Kidney glomerular epithelial cell (primary cell): ENCODE measurements around the gene C16orf90.
"Not testable (repeated sequence)": the region's sequence is repeated elsewhere in the genome, so short reads cannot be mapped to it uniquely, and the experiment has no call there.

Source experiments
- DNase-seq: peaks from one replicate; lab custom pipeline; 2025; lab: John Stamatoyannopoulos, UW

Gene C16orf90

DNA sequence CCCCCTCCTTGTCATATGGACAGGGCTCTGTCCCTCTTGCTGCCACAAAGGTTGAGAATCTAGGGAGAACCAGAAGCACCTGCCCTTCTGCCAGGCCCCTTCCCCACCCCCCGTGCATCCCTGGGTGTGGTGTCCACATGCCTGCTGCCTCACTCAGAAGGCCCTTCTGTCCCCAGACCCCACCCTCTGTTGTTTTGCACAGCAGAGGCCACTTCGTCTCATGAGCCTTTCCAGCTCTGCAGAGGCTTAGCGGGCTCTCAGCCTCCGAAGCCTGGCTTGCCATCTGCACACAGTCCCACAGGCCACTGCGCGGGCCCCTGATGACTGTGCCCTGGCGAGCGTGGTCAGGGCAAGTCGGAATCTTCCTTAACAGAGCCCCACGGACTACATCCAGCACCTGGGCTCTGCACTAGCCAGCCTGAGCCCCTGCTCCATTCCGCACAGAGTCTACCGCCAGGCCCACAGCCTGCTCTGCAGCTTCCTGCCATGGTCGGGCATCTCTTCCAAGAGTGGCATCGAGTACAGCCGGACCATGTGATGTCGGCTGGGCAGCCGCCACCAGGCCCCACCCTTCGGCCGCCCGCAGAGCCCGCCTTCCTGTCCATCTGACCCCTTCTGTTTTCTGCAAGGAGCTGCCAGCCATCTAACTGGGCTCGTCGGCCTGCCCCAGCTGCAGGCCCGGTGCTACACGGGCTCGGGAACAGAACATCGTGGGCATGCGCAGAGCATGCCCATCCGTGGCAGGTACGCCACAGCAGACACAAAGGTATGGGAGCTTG is 10.8 kb downstream of the C16orf90 start:
- no peak for DNase-seq

DNA sequence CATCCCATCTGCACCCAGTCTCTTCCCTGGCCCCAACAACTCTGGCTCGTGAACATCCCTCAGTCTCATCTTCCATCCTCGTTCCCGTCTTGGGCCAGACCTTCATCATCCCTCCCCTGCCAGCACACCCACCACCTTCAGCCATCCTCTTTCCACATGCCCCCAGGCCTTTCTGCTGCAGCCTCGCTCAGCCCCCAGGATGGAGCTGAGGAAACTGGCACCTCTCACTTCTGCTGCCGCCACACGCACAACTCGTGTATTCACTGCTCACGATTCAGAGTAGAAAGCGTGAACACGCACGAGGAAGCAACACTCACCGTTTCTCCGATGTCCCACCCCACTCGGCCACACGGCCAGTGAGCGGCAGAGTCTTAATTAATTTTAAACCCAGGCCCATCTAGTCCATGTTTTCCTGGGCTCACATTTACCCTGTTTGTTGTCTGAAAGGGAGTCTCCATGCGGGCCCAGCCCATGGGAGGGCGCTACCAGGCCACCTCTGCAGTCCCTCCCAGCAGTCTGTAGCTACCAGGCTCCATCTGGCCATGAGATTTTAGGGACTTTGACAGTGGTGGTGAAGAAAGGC is 12.5 kb downstream of the C16orf90 start:
- DNase-seq = no peak

DNA sequence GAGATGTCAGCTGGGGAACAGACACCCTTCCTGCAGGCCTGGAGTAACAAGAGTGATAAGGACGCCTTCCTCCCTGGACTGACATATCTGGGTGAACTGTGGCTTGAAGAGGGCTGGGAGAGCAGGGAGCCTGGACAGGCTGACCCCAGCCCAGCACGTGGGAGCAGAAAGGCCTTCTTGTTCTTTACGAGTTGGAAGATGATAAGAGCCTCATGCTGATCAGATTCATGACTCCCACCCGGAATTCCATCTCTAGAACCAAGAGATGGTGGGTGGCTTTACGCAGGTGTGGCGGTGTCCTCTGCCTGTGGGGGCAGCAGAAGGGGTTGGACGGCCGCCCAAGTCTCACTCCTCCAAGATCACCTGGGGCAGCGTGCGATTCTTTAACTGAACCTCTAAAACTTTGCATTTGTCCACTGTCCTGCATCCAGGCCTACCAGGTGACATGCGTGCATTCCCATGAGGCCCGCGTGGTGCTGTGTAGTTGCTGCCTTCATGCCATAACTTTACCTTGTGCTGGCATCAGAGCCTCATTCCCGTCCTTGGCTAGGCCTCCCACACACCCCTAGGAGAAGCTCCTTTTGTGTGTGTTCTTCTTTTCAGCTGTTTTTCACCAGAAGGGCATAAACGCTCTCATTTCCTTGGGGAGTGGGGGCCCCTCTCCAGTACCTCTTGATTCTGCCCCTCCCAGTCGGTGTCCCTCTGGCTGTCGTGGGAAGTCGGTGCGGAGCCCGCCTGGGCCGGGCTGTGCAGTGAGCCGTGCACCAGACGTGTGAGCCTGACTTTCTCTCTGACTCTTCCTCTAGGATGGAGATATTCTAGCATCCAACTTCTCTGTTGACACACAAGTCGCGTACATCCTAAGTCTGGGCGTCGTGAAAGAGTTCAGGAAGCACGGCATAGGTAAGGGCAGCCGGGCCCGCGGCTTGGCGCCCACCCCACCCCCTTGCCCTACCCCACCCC is 13.3 kb downstream of the C16orf90 start:
- no peak for DNase-seq

DNA sequence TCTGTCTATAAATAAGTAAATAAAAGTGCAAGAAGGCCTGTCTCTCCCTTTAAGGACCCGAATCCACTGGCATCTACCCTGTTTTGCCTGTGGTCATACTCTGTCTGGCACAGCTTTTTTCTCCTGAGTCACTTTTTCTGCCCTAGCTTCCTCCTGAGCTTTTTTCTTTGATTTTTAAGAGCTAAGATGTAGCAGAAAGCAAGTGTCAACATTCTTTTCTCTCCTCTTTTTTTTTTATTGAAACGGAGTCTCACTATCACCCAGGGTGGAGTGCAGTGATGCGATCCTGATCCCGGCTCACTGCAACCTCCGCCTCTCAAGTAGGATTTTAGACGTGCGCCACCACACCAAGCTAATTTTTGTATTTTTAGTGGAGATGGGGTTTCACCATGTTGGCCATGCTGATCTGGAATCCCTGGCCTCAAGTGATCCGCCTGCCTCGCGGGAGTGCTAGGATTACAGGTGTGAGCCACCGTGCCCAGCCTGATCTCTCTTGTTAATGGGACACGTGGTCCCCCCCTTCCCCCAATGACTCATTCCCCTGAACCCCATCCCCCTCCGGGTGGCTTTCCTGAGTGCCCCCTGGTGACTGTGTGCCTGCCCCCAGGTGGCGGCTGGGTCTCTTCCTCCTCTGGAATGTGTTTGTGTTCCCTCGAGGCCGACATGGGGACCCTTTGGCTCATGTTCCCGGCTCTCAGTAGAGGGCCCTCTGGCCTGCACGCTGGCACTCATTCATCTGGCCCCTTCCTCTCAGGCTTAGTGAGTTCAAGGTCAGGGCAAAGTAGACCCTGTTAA is 14.2 kb downstream of the C16orf90 start:
- no peak for DNase-seq

DNA sequence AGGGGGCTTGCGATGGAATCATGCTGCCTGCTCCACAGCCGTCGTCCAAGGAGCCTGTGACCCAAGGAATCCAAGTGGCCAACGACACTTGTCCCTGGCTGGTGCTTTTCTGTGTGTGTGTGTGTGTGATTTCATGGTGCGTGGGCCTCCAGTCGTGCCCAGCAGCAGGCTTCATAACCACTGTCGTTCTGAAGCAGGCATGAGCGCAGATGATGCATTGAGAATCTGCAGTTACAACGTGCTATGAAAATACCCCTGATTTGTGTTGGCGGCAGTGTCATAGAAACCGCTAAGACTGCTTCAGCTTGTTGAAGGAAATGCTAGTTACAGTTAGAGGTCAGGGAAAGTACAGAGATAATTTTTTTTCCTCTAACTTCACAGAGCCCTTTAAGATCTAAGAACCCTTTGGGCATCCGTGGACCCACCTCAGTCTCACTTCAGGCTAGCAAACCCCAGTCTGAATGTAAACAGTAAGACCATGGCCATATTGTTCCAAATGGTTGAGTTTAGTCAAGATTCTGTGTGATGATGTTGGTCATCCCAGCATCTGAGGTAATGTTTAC is 15.6 kb downstream of the C16orf90 start:
- DNase-seq = no peak

DNA sequence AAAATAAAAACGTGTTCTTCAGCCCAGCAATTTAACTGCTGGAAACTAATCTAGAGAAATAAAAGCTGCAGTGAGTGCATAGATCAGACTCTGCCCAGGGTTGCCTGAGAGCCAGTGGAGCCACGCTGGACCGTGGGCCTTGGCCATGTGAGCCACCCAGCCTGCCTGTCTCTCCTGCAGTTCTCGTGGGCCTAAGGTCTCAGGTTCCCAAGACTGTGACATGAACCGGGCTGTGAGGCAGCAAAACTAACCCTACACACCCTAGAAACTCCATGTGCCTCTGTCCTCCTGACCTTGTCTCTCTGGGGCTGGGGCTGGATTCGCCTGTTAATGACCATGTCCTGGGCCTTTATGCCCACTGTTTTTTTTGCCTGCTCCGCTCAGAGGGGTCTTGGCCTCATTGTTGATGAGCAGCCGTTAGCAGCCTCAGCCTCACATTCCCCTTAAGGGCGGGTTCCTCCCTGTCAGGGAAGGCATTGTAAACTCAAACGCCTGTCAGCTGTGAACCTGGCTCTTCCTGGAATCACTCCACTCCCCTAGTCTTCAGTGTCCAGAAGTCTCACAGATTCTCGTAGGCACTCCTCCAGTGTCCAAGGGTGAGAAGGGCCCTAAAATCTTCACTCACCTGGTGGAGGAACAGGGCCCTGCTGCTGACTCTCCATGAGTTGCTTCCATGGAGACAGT is 16.9 kb downstream of the C16orf90 start:
- DNase-seq = no peak

DNA sequence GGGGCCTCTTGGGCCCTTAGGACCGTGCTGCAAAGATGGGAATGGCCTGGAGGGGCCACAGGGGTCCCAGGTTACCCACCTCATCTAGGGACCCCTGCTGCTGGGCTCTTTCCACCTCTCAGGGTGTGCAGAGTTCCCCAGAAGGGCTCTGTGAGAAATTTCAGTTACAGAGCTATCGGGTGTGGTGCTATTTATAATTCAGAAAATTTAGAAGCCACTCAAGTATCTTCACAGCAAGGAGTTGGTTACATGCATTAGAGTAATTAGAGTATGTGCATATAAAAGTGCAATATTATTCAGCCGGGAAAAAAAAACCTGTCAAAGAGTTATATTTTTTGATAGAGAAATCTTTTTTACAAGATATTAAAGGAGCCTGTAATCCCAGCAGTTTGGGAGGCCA is 18.9 kb downstream of the C16orf90 start:
- DNase-seq = no peak

DNA sequence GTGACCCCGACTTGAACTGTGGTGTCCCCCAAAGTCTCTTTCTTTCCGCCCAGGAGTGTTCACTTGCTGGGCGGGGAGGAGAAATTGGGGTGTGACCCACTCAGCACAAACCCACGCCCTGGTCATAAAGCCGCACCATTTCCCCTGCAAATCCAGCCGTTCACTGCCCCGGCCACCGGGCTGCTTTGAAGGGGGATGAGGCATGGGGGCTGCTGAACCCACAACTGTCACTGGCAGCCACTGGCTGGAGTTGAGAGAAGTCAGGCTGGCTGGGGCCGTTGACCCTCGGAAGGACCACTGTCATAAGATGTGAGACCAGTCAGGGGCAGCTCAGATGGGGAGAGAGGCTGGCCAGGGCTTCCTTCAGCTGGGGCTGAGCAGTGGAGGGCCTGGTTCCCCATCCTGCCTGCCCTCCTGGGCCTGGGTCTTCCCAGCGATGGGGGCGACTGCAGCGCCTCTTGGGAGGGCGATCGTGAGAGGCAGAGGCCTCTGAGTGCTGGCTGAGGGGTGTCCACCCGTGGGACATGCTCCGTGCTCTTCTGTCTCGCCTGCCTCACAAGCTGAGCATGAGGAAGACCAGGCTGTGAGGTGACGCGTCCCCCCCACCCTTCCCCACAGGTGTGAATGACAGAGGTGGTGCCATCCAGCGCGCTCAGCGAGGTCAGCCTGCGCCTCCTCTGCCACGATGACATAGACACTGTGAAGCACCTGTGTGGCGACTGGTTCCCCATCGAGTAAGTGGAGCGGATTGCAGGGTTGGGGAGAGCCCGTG is 19.5 kb downstream of the C16orf90 start:
- no peak for DNase-seq

DNA sequence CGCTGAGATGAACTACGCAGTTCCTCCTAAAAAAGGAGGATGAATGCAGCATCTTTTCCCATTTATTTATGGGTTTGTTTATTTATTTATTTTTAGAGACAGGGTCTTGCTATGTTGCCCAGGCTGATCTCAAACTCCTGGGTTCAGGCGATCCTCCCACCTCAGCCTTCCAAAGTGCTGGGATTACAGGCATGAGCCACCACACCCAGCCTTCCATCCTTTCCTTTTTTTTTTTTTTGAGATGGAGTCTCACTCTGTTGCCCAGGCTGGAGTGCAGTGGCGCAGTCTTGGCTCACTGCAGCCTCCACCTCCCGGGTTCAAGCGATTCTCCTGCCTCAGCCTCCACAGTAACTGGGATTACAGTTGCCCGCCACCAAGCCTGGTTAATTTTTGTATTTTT is 20.4 kb downstream of the C16orf90 start:
- not testable (repeated sequence) for DNase-seq

DNA sequence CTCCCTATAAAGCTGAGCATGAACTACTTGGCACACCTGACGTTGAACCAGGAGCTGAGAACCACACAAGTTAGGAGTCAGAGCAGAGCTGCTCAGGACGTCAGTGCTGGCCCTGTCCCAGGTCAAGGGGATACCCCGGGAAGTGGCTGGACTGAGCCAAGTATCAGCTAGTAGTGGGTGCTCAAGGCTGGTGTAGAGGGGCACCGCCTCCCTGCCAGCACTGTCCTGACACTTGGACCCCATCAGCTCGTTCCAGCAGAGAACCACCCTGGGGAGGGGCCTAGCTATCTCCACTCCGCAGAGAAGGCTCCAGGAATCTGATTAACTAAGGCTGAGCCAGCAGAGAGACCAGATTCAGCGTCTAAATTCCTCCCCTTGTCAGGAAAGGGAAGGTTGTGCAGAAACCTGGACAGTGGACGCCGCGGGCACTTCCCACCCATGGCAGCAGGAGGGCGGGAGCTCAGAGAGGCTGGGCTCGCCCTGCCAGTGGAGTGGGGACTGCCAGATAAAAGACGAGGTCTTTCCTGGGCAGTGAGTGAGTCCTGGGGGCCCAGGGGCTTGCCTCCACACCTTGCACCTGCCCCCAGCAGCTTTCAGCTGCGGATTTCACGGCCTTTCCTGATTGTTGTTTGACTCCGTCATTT is 21.0 kb downstream of the C16orf90 start:
- no peak for DNase-seq

DNA sequence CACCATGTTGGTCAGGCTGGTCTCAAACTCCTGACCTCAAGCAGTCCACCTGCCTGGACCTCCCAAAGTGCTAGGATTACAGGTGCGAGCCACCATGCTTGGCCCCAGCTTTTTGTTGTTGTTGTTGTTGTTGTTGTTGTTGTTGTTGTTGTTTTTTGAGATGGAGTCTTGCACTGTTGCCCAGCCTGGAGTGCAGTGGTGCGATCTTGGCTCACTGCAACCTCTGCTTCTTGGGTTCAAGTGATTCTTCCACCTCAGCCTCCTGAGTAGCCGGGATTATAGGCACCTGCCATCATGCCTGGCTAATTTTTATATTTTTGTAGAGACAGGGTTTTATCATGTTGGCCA is 21.7 kb downstream of the C16orf90 start:
- not testable (repeated sequence) for DNase-seq

DNA sequence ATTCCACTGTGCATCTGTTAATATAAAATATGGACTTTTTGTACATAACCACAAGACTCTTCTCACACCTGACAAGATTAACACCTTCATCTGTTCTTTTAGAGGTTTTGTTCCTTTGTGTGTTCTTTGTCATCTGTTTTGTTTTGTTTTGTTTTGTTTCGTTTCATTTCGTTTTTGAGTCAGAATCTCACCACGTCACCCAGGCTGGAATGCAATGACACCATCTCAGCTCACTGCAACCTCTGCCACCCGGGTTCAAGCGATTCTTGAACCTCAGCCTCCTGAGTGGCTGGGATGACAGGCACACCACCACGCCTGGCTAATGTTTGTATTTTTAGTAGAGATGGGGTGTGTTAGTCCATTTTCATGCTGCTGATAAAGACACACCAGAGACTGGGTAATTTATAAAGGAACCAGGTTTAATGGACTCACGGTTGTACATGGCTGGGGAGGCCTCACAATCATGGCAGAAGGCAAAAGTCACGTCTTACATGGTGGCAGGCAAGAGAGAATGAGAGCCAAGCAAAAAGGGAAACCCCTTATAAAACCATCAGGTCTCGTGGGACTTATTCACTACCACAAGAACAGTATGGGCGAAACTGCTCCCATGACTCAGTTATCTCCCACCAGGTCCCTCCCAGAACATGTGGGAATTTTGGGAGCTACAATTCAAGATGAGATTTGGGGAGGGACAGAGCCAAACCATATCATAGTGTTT is 22.3 kb downstream of the C16orf90 start:
- DNase-seq = peak; percentile 6

DNA sequence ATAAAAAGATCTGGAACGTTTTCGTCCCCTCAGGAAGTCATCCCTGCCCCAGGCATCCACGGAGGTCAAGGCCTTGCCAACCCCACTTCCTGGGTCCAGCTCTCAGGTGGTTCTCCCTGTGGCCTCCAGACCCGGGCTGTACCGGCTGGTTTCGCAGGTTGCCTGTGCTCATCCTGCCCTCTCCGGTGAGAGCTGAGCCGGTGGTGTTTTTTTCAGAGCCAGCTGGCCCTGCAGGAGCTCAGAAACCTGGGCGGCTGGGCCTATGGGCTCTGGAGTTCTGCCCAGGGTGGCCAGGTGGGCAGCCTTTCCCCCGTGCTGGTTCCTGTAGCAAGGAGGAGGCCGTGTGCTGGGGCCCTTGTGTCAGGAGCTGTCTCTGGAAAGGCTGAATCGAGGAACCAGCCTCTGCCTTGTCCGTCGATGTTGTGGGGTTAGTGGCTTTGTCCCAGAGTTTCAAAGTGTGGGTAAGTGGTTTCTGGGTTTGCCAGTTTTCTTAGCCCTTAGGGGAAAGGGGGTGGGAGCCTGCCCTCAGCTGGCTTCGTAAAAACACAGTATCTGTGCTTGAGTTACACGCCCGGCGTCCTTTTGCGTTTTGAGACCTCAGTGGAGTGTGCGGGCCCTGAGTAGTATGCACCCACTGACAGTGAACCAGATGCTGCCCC is 23.6 kb downstream of the C16orf90 start:
- no peak for DNase-seq

DNA sequence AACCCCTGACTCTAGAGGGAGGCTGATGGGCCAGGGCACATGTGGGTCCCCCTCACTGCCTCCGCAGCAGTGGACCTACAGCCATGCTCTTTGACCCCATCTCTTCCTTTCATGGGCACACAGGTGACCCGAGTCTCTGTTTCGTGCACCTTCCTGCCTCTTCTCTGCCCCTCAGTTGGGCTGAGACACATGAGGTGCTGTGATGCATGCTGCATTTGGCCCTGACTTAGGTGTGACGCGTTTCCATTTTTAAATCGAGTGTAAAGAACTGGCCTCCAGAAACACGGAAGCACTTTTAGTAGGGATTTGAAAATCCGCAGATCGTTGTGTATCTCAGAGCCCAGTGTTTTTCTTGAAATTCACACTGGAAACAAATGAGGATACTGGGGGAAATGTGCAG is 24.6 kb downstream of the C16orf90 start:
- DNase-seq = no peak

DNA sequence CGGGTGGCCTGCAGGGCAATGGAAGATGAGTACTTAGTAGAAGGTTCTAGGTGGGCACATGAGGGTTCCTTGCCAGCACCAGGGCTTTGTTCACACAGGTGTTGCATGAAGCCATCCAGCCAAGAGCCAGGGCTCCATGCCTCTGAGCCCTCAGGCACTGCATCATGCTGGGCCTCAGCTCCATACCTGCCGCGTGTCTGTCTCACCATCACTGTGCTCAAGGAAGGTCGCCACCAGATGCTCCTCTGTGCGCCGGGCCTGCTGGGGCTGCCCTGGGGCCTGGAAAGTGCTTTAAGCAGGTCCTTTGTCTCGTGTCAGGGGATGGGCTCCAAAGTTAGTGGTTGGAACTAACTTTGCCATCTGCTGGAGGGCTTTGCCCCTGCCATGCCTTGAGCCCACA is 25.6 kb downstream of the C16orf90 start:
- no peak for DNase-seq

DNA sequence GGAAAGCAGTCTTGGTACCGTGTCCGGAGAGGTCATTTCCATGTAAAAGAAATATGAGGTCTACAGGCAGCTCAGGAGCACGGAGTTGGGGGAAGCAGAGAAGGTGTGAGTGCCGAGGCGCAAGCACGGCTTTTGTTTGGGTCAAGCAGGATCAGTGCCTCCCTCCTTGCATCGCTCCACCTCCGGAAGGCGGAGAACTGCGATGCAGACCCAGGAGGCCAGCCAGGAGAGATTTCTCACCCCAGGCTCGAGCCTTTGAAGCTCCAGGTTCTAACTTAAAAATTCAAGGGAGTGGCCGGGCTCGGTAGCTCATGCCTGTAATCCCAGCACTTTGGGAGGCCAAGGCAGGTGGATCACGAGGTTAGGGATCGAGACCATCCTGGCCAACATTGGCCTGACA is 26.8 kb downstream of the C16orf90 start:
- DNase-seq = no peak

DNA sequence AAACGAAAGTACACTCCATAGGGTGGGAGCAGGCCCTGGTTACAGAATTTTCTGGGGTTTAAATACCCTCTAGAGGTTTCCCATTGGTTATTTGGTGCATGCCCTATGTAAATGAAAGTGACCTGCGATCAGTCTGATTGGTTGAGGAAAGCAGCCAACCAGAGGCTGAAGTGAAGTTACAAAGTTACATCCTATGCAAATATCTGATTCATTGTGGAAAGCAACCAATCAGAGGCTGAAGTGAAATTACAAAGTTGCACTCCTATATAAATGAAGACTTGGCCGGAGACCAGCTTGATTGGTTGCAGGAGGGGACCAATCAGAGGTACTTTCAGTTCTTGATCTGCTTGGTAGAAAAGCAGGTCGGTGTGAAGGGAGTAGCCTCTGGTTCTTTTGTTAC is 27.4 kb downstream of the C16orf90 start:
- DNase-seq = no peak

DNA sequence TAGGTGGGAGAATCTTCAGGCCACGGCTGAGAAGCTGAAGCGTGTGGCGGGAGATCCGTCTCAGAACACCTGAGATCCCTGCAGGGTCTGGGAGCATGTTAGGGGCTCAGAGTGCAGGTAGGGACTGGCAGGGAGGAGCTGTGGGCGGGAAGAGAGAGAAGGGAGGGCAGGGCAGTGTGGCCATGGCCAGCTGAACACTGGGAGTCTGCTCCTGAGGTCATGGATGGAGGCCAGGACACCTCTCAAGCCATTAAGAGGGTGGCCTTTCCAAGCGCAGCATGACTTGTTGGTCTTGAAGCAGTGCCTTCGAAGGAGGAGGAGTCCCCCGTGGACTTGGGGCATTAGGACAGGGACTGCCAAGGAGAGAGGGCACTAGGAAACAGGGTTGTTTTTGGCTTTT is 28.1 kb downstream of the C16orf90 start:
- DNase-seq = no peak
